OCI-LY1 (cell line): ENCODE data around the gene CLIP3.

Source experiments
- EZH2 ChIP-seq: fragments of 200-600 bp; sonication (generic), shearing (Covaris generic); IDR thresholded peaks from 2 replicates; pipeline ENCODE4 v1.8.0; 2017; ENCODE audit warnings: borderline replicate concordance, mixed run types, mild to moderate bottlenecking, antibody characterized with exemption, low read length, moderate library complexity, mixed read lengths
- TF ChIP-seq, protein P1 (sequence below): fragments of 200-600 bp; sonication (generic), shearing (Covaris generic); IDR thresholded peaks from 2 replicates; pipeline ENCODE4 v1.5.1; 2017; ENCODE audit warnings: mild to moderate bottlenecking, antibody characterized with exemption, low read length, moderate library complexity, mixed read lengths

GRCh38 chr19:36072081-36072480 lies 39.4 kb upstream of the CLIP3 start:
- TF ChIP-seq, protein P1, sequence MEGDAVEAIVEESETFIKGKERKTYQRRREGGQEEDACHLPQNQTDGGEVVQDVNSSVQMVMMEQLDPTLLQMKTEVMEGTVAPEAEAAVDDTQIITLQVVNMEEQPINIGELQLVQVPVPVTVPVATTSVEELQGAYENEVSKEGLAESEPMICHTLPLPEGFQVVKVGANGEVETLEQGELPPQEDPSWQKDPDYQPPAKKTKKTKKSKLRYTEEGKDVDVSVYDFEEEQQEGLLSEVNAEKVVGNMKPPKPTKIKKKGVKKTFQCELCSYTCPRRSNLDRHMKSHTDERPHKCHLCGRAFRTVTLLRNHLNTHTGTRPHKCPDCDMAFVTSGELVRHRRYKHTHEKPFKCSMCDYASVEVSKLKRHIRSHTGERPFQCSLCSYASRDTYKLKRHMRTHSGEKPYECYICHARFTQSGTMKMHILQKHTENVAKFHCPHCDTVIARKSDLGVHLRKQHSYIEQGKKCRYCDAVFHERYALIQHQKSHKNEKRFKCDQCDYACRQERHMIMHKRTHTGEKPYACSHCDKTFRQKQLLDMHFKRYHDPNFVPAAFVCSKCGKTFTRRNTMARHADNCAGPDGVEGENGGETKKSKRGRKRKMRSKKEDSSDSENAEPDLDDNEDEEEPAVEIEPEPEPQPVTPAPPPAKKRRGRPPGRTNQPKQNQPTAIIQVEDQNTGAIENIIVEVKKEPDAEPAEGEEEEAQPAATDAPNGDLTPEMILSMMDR = no peak
- no peak for TF ChIP-seq EZH2
